ENCODE measurements around the gene MOB3B.
"Not testable (repeated sequence)": the region's sequence is repeated elsewhere in the genome, so short reads cannot be mapped to it uniquely, and the experiment has no call there.

The MOB3B gene

DNA sequence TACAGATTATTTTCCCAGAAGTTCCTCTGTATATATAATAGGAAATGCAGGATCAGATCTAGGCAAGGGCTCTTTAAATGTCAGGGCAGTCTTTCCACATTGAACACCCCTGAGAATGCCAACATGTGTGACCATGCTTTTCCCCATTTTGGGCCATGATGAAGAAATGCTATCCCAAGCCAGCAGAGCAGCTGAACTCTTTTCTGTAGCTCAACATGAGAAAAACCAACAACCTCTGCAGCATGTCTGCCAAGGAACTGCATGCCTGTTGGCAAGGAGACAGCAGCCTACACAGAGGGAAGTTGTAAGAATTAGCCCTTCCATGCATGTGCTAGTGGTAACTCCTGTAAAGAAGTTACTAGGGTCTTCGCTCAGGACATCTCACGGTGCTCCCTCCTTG lies 15.1 kb downstream of the MOB3B start:
- Histone ChIP-seq H3K4me1 (ENCODE audit: insufficient read depth, low read length) (peaks cover 20% of the 10 kb centered on the region), H3K9me3 (ENCODE audit: low read length) (no peaks in the 10 kb centered on the region), H3K36me3 (ENCODE audit: insufficient read depth, low read length) (no peaks in the 10 kb centered on the region), H3K4me3 (ENCODE audit: low read depth in 1 of 2, low read length in 2 of 2) (no peak overlapping the region), H3K27me3 (ENCODE audit: control insufficient read depth in 1 of 2, insufficient read depth in 2 of 2, low read length in 2 of 2) (no peaks in the 10 kb centered on the region), H3K27ac (ENCODE audit: low read depth, low read length) (peak overlapping the region; percentile 20), H3K9ac (ENCODE audit: low read length) (no peak overlapping the region)

DNA sequence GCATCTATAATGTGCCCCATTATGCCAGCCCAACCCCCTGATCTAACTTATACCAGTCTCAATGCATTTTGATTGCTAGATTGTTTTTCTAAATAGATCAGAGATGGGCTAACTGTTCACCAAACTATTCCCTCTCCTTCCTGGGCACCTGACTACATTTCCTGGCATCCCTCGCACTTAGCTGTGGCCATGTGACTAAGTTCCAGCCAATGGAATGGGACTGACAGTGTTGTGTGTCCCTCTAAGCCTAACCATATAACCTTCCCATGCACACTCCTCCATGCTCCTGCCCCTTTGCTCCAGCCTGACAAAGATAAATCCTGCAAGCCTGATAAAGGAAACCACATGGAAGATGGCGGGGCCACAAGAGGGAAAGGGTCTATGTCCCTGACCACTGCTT lies 17.8 kb downstream of the MOB3B start:
- Histone ChIP-seq H3K36me3 (ENCODE audit: insufficient read depth, low read length) (no peaks in the 10 kb centered on the region), H3K4me1 (ENCODE audit: insufficient read depth, low read length) (peaks cover 20% of the 10 kb centered on the region), H3K4me3 (ENCODE audit: low read depth in 1 of 2, low read length in 2 of 2) (no peak overlapping the region), H3K9ac (ENCODE audit: low read length) (no peak overlapping the region), H3K27ac (ENCODE audit: low read depth, low read length) (no peak overlapping the region), H3K27me3 (ENCODE audit: control insufficient read depth in 1 of 2, insufficient read depth in 2 of 2, low read length in 2 of 2) (no peaks in the 10 kb centered on the region), H3K9me3 (ENCODE audit: low read length) (no peaks in the 10 kb centered on the region)

DNA sequence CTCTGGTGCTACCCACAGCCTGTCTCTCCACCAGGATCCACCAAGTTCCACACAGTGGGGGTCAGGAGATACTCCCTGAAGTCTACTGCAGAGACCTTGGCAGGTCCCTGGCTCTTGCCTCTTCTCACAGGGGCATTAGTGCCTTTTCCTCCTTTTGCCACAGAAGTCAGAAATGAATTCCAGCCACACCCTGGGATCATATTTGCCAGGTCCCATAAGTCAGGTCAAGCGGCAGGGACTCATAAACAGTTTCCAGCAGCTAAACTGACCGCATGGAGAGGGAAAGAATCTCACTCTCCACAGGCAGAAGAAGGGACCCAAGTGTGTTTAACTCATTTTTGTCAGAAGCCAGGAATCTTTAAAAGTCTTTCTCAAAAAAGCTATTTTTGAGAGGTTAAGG lies 18.8 kb downstream of the MOB3B start:
- Histone ChIP-seq H3K36me3 (ENCODE audit: insufficient read depth, low read length) (no peaks in the 10 kb centered on the region), H3K27me3 (ENCODE audit: control insufficient read depth in 1 of 2, insufficient read depth in 2 of 2, low read length in 2 of 2) (no peaks in the 10 kb centered on the region), H3K9ac (ENCODE audit: low read length) (no peak overlapping the region), H3K9me3 (ENCODE audit: low read length) (no peaks in the 10 kb centered on the region), H3K27ac (ENCODE audit: low read depth, low read length) (no peak overlapping the region), H3K4me1 (ENCODE audit: insufficient read depth, low read length) (peaks cover 20% of the 10 kb centered on the region), H3K4me3 (ENCODE audit: low read depth in 1 of 2, low read length in 2 of 2) (no peak overlapping the region)

DNA sequence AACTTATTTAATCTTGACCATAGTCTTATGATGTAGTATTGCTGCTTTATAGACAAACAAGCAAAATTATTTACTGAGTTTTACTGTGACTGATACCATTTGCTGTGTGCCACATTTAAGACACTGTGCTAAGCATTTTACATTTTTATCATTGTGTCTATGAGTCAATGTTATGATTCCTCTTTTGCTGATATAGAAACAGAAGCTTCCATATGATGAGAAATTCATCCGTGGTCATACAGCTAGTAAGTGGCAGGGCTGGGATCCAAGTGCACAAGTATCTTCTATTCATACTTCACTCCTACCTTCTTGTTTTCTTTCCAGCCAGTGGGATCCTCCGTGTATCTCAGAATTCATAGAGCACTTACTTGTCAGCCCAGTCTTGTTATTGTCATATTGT lies 22.6 kb downstream of the MOB3B start:
- Histone ChIP-seq H3K4me3 (ENCODE audit: low read depth in 1 of 2, low read length in 2 of 2) (no peak overlapping the region), H3K4me1 (ENCODE audit: insufficient read depth, low read length) (peaks cover 4% of the 10 kb centered on the region), H3K36me3 (ENCODE audit: insufficient read depth, low read length) (no peaks in the 10 kb centered on the region), H3K27me3 (ENCODE audit: control insufficient read depth in 1 of 2, insufficient read depth in 2 of 2, low read length in 2 of 2) (no peaks in the 10 kb centered on the region), H3K9me3 (ENCODE audit: low read length) (no peaks in the 10 kb centered on the region), H3K27ac (ENCODE audit: low read depth, low read length) (no peak overlapping the region), H3K9ac (ENCODE audit: low read length) (no peak overlapping the region)

DNA sequence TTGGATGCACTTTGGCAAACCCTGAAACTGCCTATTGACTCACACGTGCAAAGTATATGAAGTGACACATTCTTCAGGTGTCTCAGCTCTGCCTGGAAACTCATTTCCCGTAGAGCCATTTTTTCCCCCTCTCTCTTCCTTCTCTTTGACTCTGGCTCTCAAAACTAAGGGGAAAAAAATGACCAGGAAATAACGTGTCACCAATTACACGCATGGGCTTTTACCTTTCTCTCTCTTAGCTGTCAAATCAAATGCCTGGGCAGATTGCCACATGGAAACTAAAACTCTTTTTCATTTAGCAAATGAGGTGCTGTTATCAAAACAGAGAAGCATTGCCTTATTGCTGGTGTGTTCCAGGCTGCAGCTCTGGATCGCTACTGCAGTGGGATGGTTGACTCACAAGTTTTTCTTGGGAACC lies 23.9 kb downstream of the MOB3B start:
- no peak overlapping the region for H3K4me3 ChIP-seq (ENCODE audit: low read depth in 1 of 2, low read length in 2 of 2)
- no peak overlapping the region for H3K27ac ChIP-seq (ENCODE audit: low read depth, low read length)
- no peaks in the 10 kb centered on the region for H3K9me3 ChIP-seq (ENCODE audit: low read length)
- no peaks in the 10 kb centered on the region for H3K27me3 ChIP-seq (ENCODE audit: control insufficient read depth in 1 of 2, insufficient read depth in 2 of 2, low read length in 2 of 2)
- no peaks in the 10 kb centered on the region for H3K36me3 ChIP-seq (ENCODE audit: insufficient read depth, low read length)
- no peaks in the 10 kb centered on the region for H3K4me1 ChIP-seq (ENCODE audit: insufficient read depth, low read length)
- H3K9ac ChIP-seq (ENCODE audit: low read length), result no peak overlapping the region

DNA sequence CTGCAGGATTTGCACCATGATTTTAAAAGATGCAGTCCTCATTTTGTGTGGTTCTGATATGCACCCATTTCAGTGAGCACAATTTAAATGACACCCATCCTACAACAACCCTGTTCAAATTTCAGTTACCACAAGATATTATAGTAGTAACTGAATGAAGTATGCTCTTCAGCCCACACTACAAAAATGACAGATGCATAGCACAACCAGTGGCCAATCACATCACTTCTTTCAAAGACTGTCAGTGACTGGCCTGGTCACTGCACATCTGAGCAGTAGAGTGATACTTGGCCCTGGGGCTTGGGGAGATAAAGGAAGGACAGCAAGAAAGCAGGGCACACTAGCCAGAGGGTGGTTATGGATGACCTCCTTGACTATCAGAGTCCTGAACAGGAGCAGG lies 25.4 kb downstream of the MOB3B start:
- Histone ChIP-seq H3K27me3 (ENCODE audit: control insufficient read depth in 1 of 2, insufficient read depth in 2 of 2, low read length in 2 of 2) (no peaks in the 10 kb centered on the region), H3K9ac (ENCODE audit: low read length) (no peak overlapping the region), H3K27ac (ENCODE audit: low read depth, low read length) (no peak overlapping the region), H3K36me3 (ENCODE audit: insufficient read depth, low read length) (no peaks in the 10 kb centered on the region), H3K4me3 (ENCODE audit: low read depth in 1 of 2, low read length in 2 of 2) (no peak overlapping the region), H3K9me3 (ENCODE audit: low read length) (no peaks in the 10 kb centered on the region), H3K4me1 (ENCODE audit: insufficient read depth, low read length) (no peaks in the 10 kb centered on the region)

DNA sequence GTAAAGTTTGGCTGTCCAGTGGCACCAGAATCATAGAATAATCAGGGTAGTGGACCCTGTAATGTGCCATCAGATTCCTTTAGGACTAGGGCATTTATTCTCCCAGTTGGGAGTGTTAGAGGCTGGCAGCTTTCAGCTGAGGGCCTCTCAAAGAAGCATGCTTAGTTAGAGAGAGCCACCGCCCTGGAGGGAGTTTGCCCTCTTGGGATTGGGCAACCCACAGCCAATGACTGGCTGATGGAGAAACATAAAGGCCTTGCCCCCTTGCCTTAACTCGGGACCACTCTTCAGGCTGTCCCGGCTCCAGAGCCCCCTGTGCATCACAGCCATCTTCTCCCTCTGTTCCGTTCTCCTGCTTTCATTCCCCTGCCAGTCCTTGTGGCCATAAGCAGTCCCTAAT lies 26.0 kb downstream of the MOB3B start:
- H3K9ac ChIP-seq (ENCODE audit: low read length), result no peak overlapping the region
- no peaks in the 10 kb centered on the region for H3K9me3 ChIP-seq (ENCODE audit: low read length)
- H3K4me1 ChIP-seq (ENCODE audit: insufficient read depth, low read length), result no peaks in the 10 kb centered on the region
- H3K36me3 ChIP-seq (ENCODE audit: insufficient read depth, low read length), result no peaks in the 10 kb centered on the region
- no peaks in the 10 kb centered on the region for H3K27me3 ChIP-seq (ENCODE audit: control insufficient read depth in 1 of 2, insufficient read depth in 2 of 2, low read length in 2 of 2)
- H3K4me3 ChIP-seq (ENCODE audit: low read depth in 1 of 2, low read length in 2 of 2), result no peak overlapping the region
- H3K27ac ChIP-seq (ENCODE audit: low read depth, low read length), result no peak overlapping the region

DNA sequence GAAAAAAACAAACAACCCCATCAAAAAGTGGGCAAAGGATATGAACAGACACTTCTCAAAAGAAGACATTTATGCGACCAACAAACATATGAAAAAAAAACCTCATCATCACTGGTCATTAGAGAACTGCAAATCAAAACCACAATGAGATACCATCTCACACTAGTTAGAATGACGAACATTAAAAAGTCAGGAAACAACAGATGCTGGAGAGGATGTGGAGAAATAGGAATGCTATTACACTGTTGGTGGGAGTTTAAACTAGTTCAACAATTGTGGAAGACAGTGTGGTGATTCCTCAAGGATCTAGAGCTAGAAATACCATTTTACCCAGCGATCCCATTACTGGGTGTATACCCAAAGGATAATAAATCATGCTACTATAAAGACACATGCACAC lies 28.7 kb downstream of the MOB3B start:
- not testable (repeated sequence) for H3K27ac ChIP-seq (ENCODE audit: low read depth, low read length); H3K4me3 ChIP-seq (ENCODE audit: low read depth in 1 of 2, low read length in 2 of 2); H3K9me3 ChIP-seq (ENCODE audit: low read length); H3K9ac ChIP-seq (ENCODE audit: low read length); H3K27me3 ChIP-seq (ENCODE audit: control insufficient read depth in 1 of 2, insufficient read depth in 2 of 2, low read length in 2 of 2); H3K36me3 ChIP-seq (ENCODE audit: insufficient read depth, low read length); H3K4me1 ChIP-seq (ENCODE audit: insufficient read depth, low read length)

DNA sequence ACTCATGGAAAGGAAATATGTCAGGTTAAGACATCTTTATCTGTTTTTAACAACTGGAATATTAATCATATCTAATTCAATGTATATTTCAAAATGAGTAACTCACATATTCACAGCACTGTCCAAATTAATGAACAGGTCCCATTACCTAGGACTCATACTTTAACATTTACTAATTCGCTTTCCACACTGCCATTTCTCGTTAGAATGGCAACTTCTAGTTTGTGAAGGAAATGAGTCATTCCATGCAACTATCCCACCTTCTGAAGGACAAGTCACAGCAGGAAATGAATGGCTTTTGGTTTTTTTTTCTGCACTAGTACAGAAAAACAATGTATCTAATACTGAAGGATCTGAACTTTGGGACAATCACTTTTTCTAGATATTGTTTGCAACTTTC lies 30.2 kb downstream of the MOB3B start:
- no peak overlapping the region for H3K9ac ChIP-seq (ENCODE audit: low read length)

DNA sequence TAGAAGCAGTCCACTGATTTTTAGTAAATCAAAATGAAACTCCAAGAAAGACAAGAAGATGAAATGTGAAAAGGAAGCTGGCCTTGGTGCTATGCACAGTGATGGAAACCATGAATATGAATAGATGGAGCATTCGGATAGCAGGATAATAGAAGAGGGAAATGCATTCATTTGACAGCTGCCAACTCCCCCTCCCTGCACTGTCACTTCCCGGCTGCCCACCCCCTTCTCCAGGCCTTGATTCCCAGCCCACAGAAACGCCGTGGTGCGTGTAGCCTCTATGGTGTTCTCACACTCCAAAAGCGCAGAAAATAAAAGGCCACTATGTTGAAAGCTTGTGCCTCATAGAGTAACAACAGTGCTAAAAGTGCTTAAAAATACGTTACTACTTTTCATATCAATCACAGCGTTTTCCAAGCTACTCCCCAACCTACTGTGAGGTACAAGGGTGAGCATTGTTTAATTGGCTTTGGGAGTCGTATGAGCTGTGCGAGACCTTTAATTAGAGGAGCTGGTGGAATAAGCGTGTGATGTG lies 31.7 kb downstream of the MOB3B start:
- Histone ChIP-seq H3K4me3 (ENCODE audit: low read depth in 1 of 2, low read length in 2 of 2) (no peak overlapping the region), H3K27ac (ENCODE audit: low read depth, low read length) (no peak overlapping the region), H3K4me1 (ENCODE audit: insufficient read depth, low read length) (no peaks in the 10 kb centered on the region), H3K9me3 (ENCODE audit: low read length) (no peaks in the 10 kb centered on the region), H3K27me3 (ENCODE audit: control insufficient read depth in 1 of 2, insufficient read depth in 2 of 2, low read length in 2 of 2) (no peaks in the 10 kb centered on the region), H3K9ac (ENCODE audit: low read length) (no peak overlapping the region), H3K36me3 (ENCODE audit: insufficient read depth, low read length) (no peaks in the 10 kb centered on the region)

More for the DNA sequence above, 30.2 kb downstream of the MOB3B start:
- no peak overlapping the region for H3K4me3 ChIP-seq (ENCODE audit: low read depth in 1 of 2, low read length in 2 of 2)
- H3K27me3 ChIP-seq (ENCODE audit: control insufficient read depth in 1 of 2, insufficient read depth in 2 of 2, low read length in 2 of 2), result no peaks in the 10 kb centered on the region
- H3K9me3 ChIP-seq (ENCODE audit: low read length), result no peaks in the 10 kb centered on the region
- H3K27ac ChIP-seq (ENCODE audit: low read depth, low read length), result no peak overlapping the region
- H3K4me1 ChIP-seq (ENCODE audit: insufficient read depth, low read length), result no peaks in the 10 kb centered on the region
- no peaks in the 10 kb centered on the region for H3K36me3 ChIP-seq (ENCODE audit: insufficient read depth, low read length)

DNA sequence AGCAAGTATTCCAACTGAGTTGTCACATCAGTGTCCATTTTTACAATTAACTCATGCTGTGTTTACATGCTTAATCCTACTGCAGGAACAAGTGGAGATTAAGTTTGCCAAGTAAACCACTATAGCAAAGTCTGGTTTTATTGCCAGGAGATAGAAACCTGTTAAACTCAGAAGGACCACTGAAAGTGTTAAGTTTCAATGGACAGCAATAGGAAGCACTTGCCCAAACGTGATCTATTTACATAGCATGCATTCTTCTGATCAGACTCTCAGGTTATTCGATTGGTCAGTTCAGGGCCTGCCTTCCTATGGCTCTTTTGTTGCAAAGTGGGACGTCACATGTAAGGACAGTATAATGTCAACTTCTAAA lies 33.5 kb downstream of the MOB3B start:
- Histone ChIP-seq H3K9me3 (ENCODE audit: low read length) (no peaks in the 10 kb centered on the region), H3K27ac (ENCODE audit: low read depth, low read length) (no peak overlapping the region), H3K27me3 (ENCODE audit: control insufficient read depth in 1 of 2, insufficient read depth in 2 of 2, low read length in 2 of 2) (no peaks in the 10 kb centered on the region), H3K36me3 (ENCODE audit: insufficient read depth, low read length) (no peaks in the 10 kb centered on the region), H3K9ac (ENCODE audit: low read length) (no peak overlapping the region), H3K4me3 (ENCODE audit: low read depth in 1 of 2, low read length in 2 of 2) (no peak overlapping the region), H3K4me1 (ENCODE audit: insufficient read depth, low read length) (no peaks in the 10 kb centered on the region)

DNA sequence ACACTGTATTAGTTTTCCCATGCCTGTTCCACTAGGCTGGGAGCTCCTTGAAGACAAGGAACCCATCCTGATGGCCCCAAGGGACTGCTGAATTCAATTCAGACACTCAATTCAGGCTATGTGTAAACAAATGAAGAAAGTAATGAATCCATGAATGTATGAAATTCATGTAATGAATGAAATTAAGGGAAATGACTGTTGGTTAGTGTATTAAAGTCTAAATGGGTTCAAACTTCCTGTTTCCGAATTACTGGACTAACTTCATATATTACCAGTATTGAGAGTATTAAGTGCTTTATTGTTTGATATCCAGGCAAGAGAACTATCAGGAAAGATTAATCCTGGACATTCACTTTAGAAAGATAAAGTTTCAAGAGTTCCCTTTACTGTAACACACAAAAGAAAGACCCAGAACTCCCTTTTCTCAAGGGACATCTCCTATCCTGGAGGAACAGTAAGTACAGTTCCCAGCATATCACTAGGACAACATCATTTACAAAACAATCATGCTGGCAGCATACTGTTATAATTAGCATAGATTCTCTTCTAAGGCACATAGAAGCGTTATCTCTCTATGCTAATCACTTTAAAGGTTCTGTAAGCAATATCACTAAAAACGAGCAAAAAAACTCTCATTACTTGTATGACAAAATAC lies 34.0 kb downstream of the MOB3B start:
- Histone ChIP-seq H3K9me3 (ENCODE audit: low read length) (no peaks in the 10 kb centered on the region), H3K9ac (ENCODE audit: low read length) (no peak overlapping the region), H3K27me3 (ENCODE audit: control insufficient read depth in 1 of 2, insufficient read depth in 2 of 2, low read length in 2 of 2) (no peaks in the 10 kb centered on the region), H3K4me3 (ENCODE audit: low read depth in 1 of 2, low read length in 2 of 2) (no peak overlapping the region), H3K27ac (ENCODE audit: low read depth, low read length) (no peak overlapping the region), H3K4me1 (ENCODE audit: insufficient read depth, low read length) (no peaks in the 10 kb centered on the region), H3K36me3 (ENCODE audit: insufficient read depth, low read length) (no peaks in the 10 kb centered on the region)

Measured in muscle layer of colon (tissue), 2 donors.